ENCODE data around the gene CSTPP1. TPM values are rescaled to one million over a fixed set of nuclear protein-coding genes. Genes with fewer than 3 reads are reported as not detected.

The CSTPP1 gene
- total RNA-seq, 1 donor from 2014 or later = 29.6 TPM

DNA sequence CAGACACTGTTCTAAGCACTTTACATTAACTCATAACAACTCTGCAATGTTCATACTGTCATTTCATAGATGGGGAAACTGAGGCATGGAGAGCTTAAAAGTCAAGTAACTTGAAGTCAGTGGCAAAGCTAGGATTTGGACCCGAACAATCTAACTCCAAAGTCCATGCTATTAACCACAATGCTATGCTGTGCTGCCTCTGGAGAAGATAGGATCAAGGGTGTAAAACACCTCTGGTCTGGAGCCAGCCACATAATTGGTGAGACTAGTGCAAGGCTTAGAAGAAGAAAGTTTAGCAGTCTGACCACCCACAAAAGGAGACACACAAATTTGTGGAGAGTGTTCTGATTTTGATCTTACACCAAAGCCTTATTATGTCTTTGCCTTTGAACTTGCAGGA, 196.4 kb downstream of the CSTPP1 start:
- Histone ChIP-seq H3K79me2 (ENCODE audit: insufficient read depth, low read length) (no peaks in the 10 kb centered on the region), H3K9ac (ENCODE audit: low read length) (no peak overlapping the region), H3K27me3 (ENCODE audit: insufficient read depth, low read length) (no peaks in the 10 kb centered on the region), H3K4me3 (ENCODE audit: insufficient read depth, low read depth, low read length) (no peak overlapping the region), H3K36me3 (ENCODE audit: insufficient read depth, low read length) (no peaks in the 10 kb centered on the region), H2AFZ (ENCODE audit: low read depth, low read length) (no peak overlapping the region), H3K4me2 (ENCODE audit: low read length) (no peak overlapping the region), H4K20me1 (ENCODE audit: insufficient read depth, low read length) (no peaks in the 10 kb centered on the region), H3K27ac (ENCODE audit: low read depth, low read length) (no peak overlapping the region), H3K9me3 (ENCODE audit: insufficient read depth, low read depth, low read length) (no peaks in the 10 kb centered on the region), H3K4me1 (ENCODE audit: insufficient read depth, low read length) (no peaks in the 10 kb centered on the region)
- no peak overlapping the region for H3K27ac Mint-ChIP-seq (ENCODE audit: unreplicated experiment)
- DNase-seq (ENCODE audit: low read depth) (no peak), FAIRE-seq (no peak)
- TF ChIP-seq, protein P1, sequence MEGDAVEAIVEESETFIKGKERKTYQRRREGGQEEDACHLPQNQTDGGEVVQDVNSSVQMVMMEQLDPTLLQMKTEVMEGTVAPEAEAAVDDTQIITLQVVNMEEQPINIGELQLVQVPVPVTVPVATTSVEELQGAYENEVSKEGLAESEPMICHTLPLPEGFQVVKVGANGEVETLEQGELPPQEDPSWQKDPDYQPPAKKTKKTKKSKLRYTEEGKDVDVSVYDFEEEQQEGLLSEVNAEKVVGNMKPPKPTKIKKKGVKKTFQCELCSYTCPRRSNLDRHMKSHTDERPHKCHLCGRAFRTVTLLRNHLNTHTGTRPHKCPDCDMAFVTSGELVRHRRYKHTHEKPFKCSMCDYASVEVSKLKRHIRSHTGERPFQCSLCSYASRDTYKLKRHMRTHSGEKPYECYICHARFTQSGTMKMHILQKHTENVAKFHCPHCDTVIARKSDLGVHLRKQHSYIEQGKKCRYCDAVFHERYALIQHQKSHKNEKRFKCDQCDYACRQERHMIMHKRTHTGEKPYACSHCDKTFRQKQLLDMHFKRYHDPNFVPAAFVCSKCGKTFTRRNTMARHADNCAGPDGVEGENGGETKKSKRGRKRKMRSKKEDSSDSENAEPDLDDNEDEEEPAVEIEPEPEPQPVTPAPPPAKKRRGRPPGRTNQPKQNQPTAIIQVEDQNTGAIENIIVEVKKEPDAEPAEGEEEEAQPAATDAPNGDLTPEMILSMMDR (IDR thresholded peaks at IDR 0.05; ENCODE audit: insufficient read depth, low read depth, low read length) = no peak
- TF ChIP-seq EZH2 (IDR thresholded peaks at IDR 0.05; ENCODE audit: insufficient read depth, low read length) = no peak
- H3K36me3 Mint-ChIP-seq (ENCODE audit: low read depth, unreplicated experiment) = peaks cover 8% of the 10 kb centered on the region
- H3K9me3 Mint-ChIP-seq (ENCODE audit: unreplicated experiment) = no peaks in the 10 kb centered on the region
- no peak overlapping the region for H3K4me3 Mint-ChIP-seq (ENCODE audit: unreplicated experiment)
- H3K27me3 Mint-ChIP-seq (ENCODE audit: low read depth, unreplicated experiment) = no peaks in the 10 kb centered on the region
- H3K4me1 Mint-ChIP-seq (ENCODE audit: low read depth, unreplicated experiment) = peaks cover 6% of the 10 kb centered on the region

GRCh38 chr11:47136327-47136726, 199.8 kb downstream of the CSTPP1 start:
- no peaks in the 10 kb centered on the region for H3K27me3 Mint-ChIP-seq (ENCODE audit: low read depth, unreplicated experiment)
- no peak overlapping the region for H3K4me3 Mint-ChIP-seq (ENCODE audit: unreplicated experiment)
- Histone ChIP-seq H3K4me1 (ENCODE audit: insufficient read depth, low read length) (no peaks in the 10 kb centered on the region), H2AFZ (ENCODE audit: low read depth, low read length) (no peak overlapping the region), H3K4me3 (ENCODE audit: insufficient read depth, low read depth, low read length) (no peak overlapping the region), H4K20me1 (ENCODE audit: insufficient read depth, low read length) (no peaks in the 10 kb centered on the region), H3K36me3 (ENCODE audit: insufficient read depth, low read length) (no peaks in the 10 kb centered on the region), H3K4me2 (ENCODE audit: low read length) (no peak overlapping the region), H3K27me3 (ENCODE audit: insufficient read depth, low read length) (no peaks in the 10 kb centered on the region), H3K79me2 (ENCODE audit: insufficient read depth, low read length) (no peaks in the 10 kb centered on the region), H3K9me3 (ENCODE audit: insufficient read depth, low read depth, low read length) (no peaks in the 10 kb centered on the region), H3K9ac (ENCODE audit: low read length) (no peak overlapping the region), H3K27ac (ENCODE audit: low read depth, low read length) (no peak overlapping the region)
- H3K36me3 Mint-ChIP-seq (ENCODE audit: low read depth, unreplicated experiment) = peaks cover 11% of the 10 kb centered on the region
- no peak for FAIRE-seq
- no peak overlapping the region for H3K27ac Mint-ChIP-seq (ENCODE audit: unreplicated experiment)
- no peak for DNase-seq (ENCODE audit: low read depth)
- TF ChIP-seq EZH2 (IDR thresholded peaks at IDR 0.05; ENCODE audit: insufficient read depth, low read length) = no peak
- TF ChIP-seq, protein P1 (IDR thresholded peaks at IDR 0.05; ENCODE audit: insufficient read depth, low read depth, low read length) = no peak
- H3K9me3 Mint-ChIP-seq (ENCODE audit: unreplicated experiment) = no peaks in the 10 kb centered on the region
- no peaks in the 10 kb centered on the region for H3K4me1 Mint-ChIP-seq (ENCODE audit: low read depth, unreplicated experiment)

GRCh38 chr11:47136921-47137320, 200.4 kb downstream of the CSTPP1 start:
- DNase-seq (ENCODE audit: low read depth) = no peak
- no peak overlapping the region for H3K27ac Mint-ChIP-seq (ENCODE audit: unreplicated experiment)
- Histone ChIP-seq H3K79me2 (ENCODE audit: insufficient read depth, low read length) (no peaks in the 10 kb centered on the region), H3K4me3 (ENCODE audit: insufficient read depth, low read depth, low read length) (no peak overlapping the region), H3K9me3 (ENCODE audit: insufficient read depth, low read depth, low read length) (no peaks in the 10 kb centered on the region), H3K27me3 (ENCODE audit: insufficient read depth, low read length) (no peaks in the 10 kb centered on the region), H3K9ac (ENCODE audit: low read length) (no peak overlapping the region), H4K20me1 (ENCODE audit: insufficient read depth, low read length) (no peaks in the 10 kb centered on the region), H3K36me3 (ENCODE audit: insufficient read depth, low read length) (no peaks in the 10 kb centered on the region), H2AFZ (ENCODE audit: low read depth, low read length) (no peak overlapping the region), H3K4me1 (ENCODE audit: insufficient read depth, low read length) (no peaks in the 10 kb centered on the region), H3K27ac (ENCODE audit: low read depth, low read length) (no peak overlapping the region), H3K4me2 (ENCODE audit: low read length) (no peak overlapping the region)
- peaks cover 11% of the 10 kb centered on the region for H3K36me3 Mint-ChIP-seq (ENCODE audit: low read depth, unreplicated experiment)
- no peaks in the 10 kb centered on the region for H3K27me3 Mint-ChIP-seq (ENCODE audit: low read depth, unreplicated experiment)
- TF ChIP-seq, protein P1 (IDR thresholded peaks at IDR 0.05; ENCODE audit: insufficient read depth, low read depth, low read length) = no peak
- no peak for TF ChIP-seq EZH2 (IDR thresholded peaks at IDR 0.05; ENCODE audit: insufficient read depth, low read length)
- no peaks in the 10 kb centered on the region for H3K4me1 Mint-ChIP-seq (ENCODE audit: low read depth, unreplicated experiment)
- no peak overlapping the region for H3K4me3 Mint-ChIP-seq (ENCODE audit: unreplicated experiment)
- no peak for FAIRE-seq
- H3K9me3 Mint-ChIP-seq (ENCODE audit: unreplicated experiment) = no peaks in the 10 kb centered on the region
